ENCODE measurements around the gene CDH15. TPM values are rescaled to one million over a fixed set of nuclear protein-coding genes. Genes with fewer than 3 reads are reported as not detected.
"Not testable (repeated sequence)": the region's sequence is repeated elsewhere in the genome, so short reads cannot be mapped to it uniquely, and the experiment has no call there.

Gene CDH15
- total RNA-seq, 5 donors from 2014 or later (not counting 1 experiment from before 2014, with no cell fraction given) = 0.19 TPM; not detected in 4

DNA sequence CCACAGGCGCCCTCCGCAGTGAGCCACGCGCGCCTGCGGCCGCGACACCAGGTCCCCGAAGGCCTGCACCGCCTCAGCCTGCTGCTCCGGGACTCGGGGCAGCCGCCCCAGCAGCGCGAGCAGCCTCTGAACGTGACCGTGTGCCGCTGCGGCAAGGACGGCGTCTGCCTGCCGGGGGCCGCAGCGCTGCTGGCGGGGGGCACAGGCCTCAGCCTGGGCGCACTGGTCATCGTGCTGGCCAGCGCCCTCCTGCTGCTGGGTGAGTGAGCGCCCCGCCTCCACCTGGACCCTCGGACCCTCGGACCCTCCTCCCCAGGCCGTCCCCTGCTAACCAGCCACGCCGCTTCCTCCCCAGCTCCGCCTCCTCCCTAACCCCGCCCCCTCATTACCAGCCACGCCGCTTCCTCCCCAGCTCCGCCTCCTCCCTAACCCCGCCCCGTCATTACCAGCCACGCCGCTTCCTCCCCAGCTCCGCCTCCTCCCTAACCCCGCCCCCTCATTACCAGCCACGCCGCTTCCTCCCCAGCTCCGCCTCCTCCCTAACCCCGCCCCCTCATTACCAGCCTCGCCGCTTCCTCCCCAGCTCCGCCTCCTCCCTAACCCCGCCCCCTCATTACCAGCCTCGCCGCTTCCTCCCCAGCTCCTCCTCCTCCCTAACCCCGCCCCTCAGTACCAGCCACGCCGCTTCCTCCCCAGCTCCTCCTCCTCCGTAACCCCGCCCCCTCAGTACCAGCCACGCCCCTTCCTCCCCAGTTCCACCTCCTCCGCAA, 20.8 kb downstream of the CDH15 start:
- not testable (repeated sequence) for H3K27ac ChIP-seq (ENCODE audit: low read length); H3K27me3 ChIP-seq (replicated peaks in 1 of 2; ENCODE audit: control insufficient read depth in 2 of 2, extremely low read depth in 1 of 2, insufficient read depth in 2 of 2, low read length in 1 of 2); H3K36me3 ChIP-seq (ENCODE audit: control insufficient read depth in 2 of 2, extremely low read depth in 1 of 2, insufficient read depth in 1 of 2, low read length in 1 of 2); H3K9me3 ChIP-seq; H3K36me3 Mint-ChIP-seq; H3K27ac Mint-ChIP-seq; H3K4me3 Mint-ChIP-seq; H3K9me3 Mint-ChIP-seq; H3K27me3 Mint-ChIP-seq; H3K4me1 Mint-ChIP-seq
- POLR2A ChIA-PET = interaction anchor here in 1 of 2 donors (0.6 to 0.7 kb wide), 3 partner anchors 292 to 409 kb away, joined by 3 to 17 read pairs (median 4); no protein-coding TSS in a partner anchor
- ATAC-seq (replicated peaks in 1 of 4) (peak; percentile 38 to 59 (median 44)), DNase-seq (peak in 32 of 35 experiments; percentile 34 to 88 (median 76))
- WGBS (ENCODE audit: insufficient coverage) = 17% methylated on average over 55 of the region's 63 CpGs
- Histone ChIP-seq H3K4me1 (ENCODE audit: control insufficient read depth in 1 of 2, extremely low read depth in 1 of 2, insufficient read depth in 2 of 2, low read length in 2 of 2) (peaks cover 0 to 13% of the 10 kb centered on the region in 2 experiments), H3K4me3 (ENCODE audit: control insufficient read depth in 1 of 2, extremely low read depth in 1 of 2, low read length in 1 of 2) (peak overlapping the region in 1 of 2 donors; percentile 38)
- CTCF ChIA-PET = interaction anchor here (0.6 to 0.9 kb wide), 7 partner anchors 21 to 726 kb away, joined by 3 to 5 read pairs (median 4); partner anchors contain the start of genes CDH15 (in 1 of the 2) and MC1R (in 1 of the 2)

DNA sequence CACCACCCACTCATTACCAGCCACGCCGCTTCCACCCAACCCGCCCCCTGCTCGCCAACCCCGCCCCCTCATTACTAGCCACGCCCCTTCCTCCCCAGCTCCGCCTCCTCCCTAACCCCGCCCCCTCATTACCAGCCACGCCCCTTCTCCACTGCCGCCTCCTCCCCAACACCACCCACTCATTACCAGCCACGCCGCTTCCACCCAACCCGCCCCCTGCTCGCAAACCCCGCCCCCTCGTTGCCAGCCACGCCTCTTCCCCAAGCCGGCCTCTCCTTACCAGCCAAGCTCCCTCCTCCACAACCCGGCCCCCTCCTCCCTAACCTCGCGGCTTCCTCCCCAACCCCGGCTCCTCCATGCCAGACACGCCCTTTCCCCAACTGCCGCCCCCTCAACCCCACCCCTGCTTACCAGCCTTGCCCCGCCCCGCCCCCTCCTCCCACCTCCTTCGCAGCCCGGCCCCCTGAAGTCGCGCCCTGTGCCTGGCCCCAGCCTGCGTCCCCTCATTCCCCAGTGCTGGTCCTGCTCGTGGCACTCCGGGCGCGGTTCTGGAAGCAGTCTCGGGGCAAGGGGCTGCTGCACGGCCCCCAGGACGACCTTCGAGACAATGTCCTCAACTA, 21.5 kb downstream of the CDH15 start:
- Histone ChIP-seq H3K36me3 (ENCODE audit: control insufficient read depth in 2 of 2, extremely low read depth in 1 of 2, insufficient read depth in 1 of 2, low read length in 1 of 2) (no peaks in the 10 kb centered on the region), H3K27ac (ENCODE audit: low read length) (no peak overlapping the region), H3K4me3 (ENCODE audit: control insufficient read depth in 1 of 2, extremely low read depth in 1 of 2, low read length in 1 of 2) (no peak overlapping the region), H3K9me3 (no peaks in the 10 kb centered on the region), H3K4me1 (ENCODE audit: control insufficient read depth in 1 of 2, extremely low read depth in 1 of 2, insufficient read depth in 2 of 2, low read length in 2 of 2) (peaks cover 0 to 13% of the 10 kb centered on the region in 2 experiments), H3K27me3 (replicated peaks in 1 of 2; ENCODE audit: control insufficient read depth in 2 of 2, extremely low read depth in 1 of 2, insufficient read depth in 2 of 2, low read length in 1 of 2) (peaks cover 0 to 16% of the 10 kb centered on the region in 2 experiments)
- 38% methylated on average over 18 of the region's 39 CpGs for WGBS (ENCODE audit: insufficient coverage)
- Mint-ChIP-seq H3K9me3 (no peaks in the 10 kb centered on the region), H3K27me3 (peaks cover 0 to 7% of the 10 kb centered on the region in 2 donors), H3K36me3 (no peaks in the 10 kb centered on the region), H3K4me1 (peaks cover 0 to 6% (median 0%) of the 10 kb centered on the region in 3 donors), H3K27ac (no peak overlapping the region), H3K4me3 (no peak overlapping the region)
- ATAC-seq (replicated peaks in 1 of 4) (peak; percentile 39 to 53 (median 50)), DNase-seq (peak in 14 of 35 experiments; percentile 27 to 74 (median 53))
- ChIA-PET POLR2A (interaction anchor here in 1 of 2 donors (0.6 to 0.7 kb wide), 3 partner anchors 291 to 410 kb away, joined by 3 to 17 read pairs (median 4); no protein-coding TSS in a partner anchor), CTCF (interaction anchor here (0.6 to 0.9 kb wide), 7 partner anchors 21 to 725 kb away, joined by 3 to 5 read pairs (median 4); partner anchors contain the start of genes CDH15 (in 1 of the 2) and MC1R (in 1 of the 2))

DNA sequence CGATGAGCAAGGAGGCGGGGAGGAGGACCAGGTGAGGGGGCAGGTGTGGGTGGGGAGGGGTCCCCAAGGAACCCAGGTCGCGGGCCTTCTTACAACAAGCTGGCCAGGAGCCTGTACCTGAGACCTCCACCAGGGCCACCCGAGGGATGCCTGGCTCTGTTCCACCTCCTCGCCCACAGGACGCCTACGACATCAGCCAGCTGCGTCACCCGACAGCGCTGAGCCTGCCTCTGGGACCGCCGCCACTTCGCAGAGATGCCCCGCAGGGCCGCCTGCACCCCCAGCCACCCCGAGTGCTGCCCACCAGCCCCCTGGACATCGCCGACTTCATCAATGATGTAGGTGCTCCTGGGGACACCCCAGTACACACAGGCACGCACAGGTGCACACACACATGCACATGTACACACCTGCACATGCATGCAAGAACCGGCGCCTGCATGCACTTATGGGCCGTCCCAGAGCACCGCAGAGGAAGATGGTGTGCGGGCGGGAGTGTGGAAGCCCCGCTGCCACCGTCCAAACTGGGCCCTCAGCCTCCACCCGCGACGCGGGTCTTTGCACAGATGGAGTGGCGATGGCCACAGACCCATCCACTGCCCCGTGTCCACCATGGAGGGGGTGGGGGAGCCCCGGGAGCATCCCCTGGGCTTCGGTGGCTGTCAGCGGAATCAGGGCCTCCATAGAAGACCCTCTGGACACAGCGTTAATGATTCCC, 22.2 kb downstream of the CDH15 start:
- peaks cover 1 to 10% of the 10 kb centered on the region in 2 donors for H3K27me3 Mint-ChIP-seq
- peaks cover 0 to 13% of the 10 kb centered on the region in 2 experiments for H3K4me1 ChIP-seq (ENCODE audit: control insufficient read depth in 1 of 2, extremely low read depth in 1 of 2, insufficient read depth in 2 of 2, low read length in 2 of 2)
- no peaks in the 10 kb centered on the region for H3K36me3 ChIP-seq (ENCODE audit: control insufficient read depth in 2 of 2, extremely low read depth in 1 of 2, insufficient read depth in 1 of 2, low read length in 1 of 2)
- no peaks in the 10 kb centered on the region for H3K9me3 Mint-ChIP-seq
- CTCF ChIA-PET = no interaction called here
- no peak overlapping the region for H3K4me3 ChIP-seq (ENCODE audit: control insufficient read depth in 1 of 2, extremely low read depth in 1 of 2, low read length in 1 of 2)
- H3K36me3 Mint-ChIP-seq = no peaks in the 10 kb centered on the region
- no peak overlapping the region for H3K27ac ChIP-seq (ENCODE audit: low read length)
- no peak overlapping the region for H3K27ac Mint-ChIP-seq
- peak overlapping the region in 1 of 3 donors; percentile 28 for H3K4me3 Mint-ChIP-seq
- ATAC-seq (replicated peaks in 1 of 4) (no peak), DNase-seq (no peak)
- H3K4me1 Mint-ChIP-seq = peaks cover 0 to 6% (median 0%) of the 10 kb centered on the region in 3 donors
- POLR2A ChIA-PET = no interaction called here
- 90% methylated on average over 24 of the region's 38 CpGs for WGBS (ENCODE audit: insufficient coverage)
- H3K27me3 ChIP-seq (replicated peaks in 1 of 2; ENCODE audit: control insufficient read depth in 2 of 2, extremely low read depth in 1 of 2, insufficient read depth in 2 of 2, low read length in 1 of 2) = peaks cover 0 to 23% of the 10 kb centered on the region in 2 experiments
- no peaks in the 10 kb centered on the region for H3K9me3 ChIP-seq

DNA sequence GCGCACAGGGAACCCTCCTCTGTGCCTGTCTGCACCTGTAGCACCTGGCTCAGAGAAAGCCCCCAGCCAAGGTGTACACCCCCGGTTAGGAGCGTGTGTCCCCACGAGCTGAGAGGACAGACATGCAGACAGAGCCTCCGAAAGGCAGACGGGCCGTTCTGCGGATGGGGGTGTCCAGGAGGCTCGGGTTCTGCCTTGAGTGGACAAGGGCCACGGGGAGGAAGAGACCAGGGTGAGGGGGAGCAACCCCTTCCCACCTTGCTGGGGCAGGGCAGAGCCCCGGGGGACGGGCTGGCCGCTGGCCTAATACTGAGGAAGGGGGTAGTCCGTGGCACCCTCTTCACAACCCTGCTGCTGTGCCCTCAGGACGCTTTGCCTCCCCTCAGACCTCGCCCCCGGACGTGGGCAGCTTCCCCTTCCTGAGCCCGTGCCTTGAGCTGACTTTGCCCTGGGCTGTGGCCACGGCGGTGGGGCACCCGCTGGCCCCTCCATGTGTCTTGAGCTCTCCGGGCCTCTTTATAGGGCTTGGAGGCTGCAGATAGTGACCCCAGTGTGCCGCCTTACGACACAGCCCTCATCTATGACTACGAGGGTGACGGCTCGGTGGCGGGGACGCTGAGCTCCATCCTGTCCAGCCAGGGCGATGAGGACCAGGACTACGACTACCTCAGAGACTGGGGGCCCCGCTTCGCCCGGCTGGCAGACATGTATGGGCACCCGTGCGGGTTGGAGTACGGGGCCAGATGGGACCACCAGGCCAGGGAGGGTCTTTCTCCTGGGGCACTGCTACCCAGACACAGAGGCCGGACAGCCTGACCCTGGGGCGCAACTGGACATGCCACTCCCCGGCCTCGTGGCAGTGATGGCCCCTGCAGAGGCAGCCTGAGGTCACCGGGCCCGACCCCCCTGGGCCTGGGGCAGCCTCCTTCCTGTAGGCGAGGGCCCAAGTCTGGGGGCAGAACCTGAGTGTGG, 23.1 kb downstream of the CDH15 start:
- ChIA-PET POLR2A (no interaction called here), CTCF (interaction anchor here in 1 of 2 donors (0.6 kb wide), 1 partner anchor 567 kb away, joined by 3 read pairs; no protein-coding TSS in a partner anchor)
- ATAC-seq (replicated peaks in 1 of 4) (no peak), DNase-seq (no peak)
- no peaks in the 10 kb centered on the region for H3K9me3 Mint-ChIP-seq
- no peaks in the 10 kb centered on the region for H3K36me3 ChIP-seq (ENCODE audit: control insufficient read depth in 2 of 2, extremely low read depth in 1 of 2, insufficient read depth in 1 of 2, low read length in 1 of 2)
- no peak overlapping the region for H3K4me3 Mint-ChIP-seq
- peaks cover 4 to 17% of the 10 kb centered on the region in 2 donors for H3K27me3 Mint-ChIP-seq
- peaks cover 0 to 6% (median 0%) of the 10 kb centered on the region in 3 donors for H3K4me1 Mint-ChIP-seq
- H3K36me3 Mint-ChIP-seq = no peaks in the 10 kb centered on the region
- no peak overlapping the region for H3K27ac Mint-ChIP-seq
- no peaks in the 10 kb centered on the region for H3K9me3 ChIP-seq
- H3K27ac ChIP-seq (ENCODE audit: low read length) = no peak overlapping the region
- WGBS (ENCODE audit: insufficient coverage) = 79% methylated on average over 35 of the region's 45 CpGs
- H3K27me3 ChIP-seq (replicated peaks in 1 of 2; ENCODE audit: control insufficient read depth in 2 of 2, extremely low read depth in 1 of 2, insufficient read depth in 2 of 2, low read length in 1 of 2) = peaks cover 0 to 31% of the 10 kb centered on the region in 2 experiments
- no peak overlapping the region for H3K4me3 ChIP-seq (ENCODE audit: control insufficient read depth in 1 of 2, extremely low read depth in 1 of 2, low read length in 1 of 2)
- H3K4me1 ChIP-seq (ENCODE audit: control insufficient read depth in 1 of 2, extremely low read depth in 1 of 2, insufficient read depth in 2 of 2, low read length in 2 of 2) = peaks cover under 1 to 13% of the 10 kb centered on the region in 2 experiments

DNA sequence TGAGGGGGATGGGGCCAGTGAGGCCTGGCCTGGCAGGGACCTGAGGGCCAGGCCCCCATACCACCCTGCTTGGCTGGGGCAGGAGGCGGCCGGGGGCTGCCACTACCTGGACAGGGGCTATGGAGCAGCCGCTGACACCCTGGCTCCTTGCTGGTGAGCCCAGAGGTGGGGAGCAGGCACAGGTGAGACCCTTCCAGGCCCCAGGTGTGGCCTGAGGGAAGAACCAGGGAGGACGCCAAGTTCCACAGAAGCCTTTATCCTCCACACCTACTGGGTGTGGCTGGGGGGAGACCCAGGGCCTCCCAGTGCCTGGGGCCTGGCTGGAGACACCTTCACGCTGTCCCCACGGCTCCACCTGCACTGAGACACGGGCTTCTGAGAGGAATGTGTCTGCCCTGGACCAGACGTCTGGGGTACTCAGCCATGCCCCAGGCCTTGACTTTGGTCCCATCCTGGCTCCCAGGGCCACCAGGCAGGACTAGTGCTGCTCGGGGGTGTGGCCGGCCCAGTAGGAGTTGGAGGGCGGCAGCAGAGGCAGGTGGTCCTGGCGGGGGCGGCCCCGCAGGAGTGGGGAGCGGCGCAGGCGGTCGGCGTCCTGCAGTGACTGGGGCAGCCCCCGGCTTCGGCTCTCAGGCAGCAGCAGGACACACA, 24.1 kb downstream of the CDH15 start:
- no peaks in the 10 kb centered on the region for H3K36me3 ChIP-seq (ENCODE audit: control insufficient read depth in 2 of 2, extremely low read depth in 1 of 2, insufficient read depth in 1 of 2, low read length in 1 of 2)
- Mint-ChIP-seq H3K27me3 (peaks cover 6 to 26% of the 10 kb centered on the region in 2 donors), H3K4me3 (no peak overlapping the region), H3K36me3 (no peaks in the 10 kb centered on the region), H3K4me1 (peaks cover 0 to 12% (median 6%) of the 10 kb centered on the region in 3 donors), H3K27ac (no peak overlapping the region), H3K9me3 (no peaks in the 10 kb centered on the region)
- H3K4me1 ChIP-seq (ENCODE audit: control insufficient read depth in 1 of 2, extremely low read depth in 1 of 2, insufficient read depth in 2 of 2, low read length in 2 of 2) = peaks cover 7 to 22% of the 10 kb centered on the region in 2 experiments
- no peak overlapping the region for H3K27ac ChIP-seq (ENCODE audit: low read length)
- DNase-seq = no peak
- ChIA-PET POLR2A (no interaction called here), CTCF (no interaction called here)
- ATAC-seq (replicated peaks in 1 of 4) = no peak
- H3K9me3 ChIP-seq = no peaks in the 10 kb centered on the region
- peaks cover 0 to 42% of the 10 kb centered on the region in 2 experiments for H3K27me3 ChIP-seq (replicated peaks in 1 of 2; ENCODE audit: control insufficient read depth in 2 of 2, extremely low read depth in 1 of 2, insufficient read depth in 2 of 2, low read length in 1 of 2)
- 90% methylated on average over 14 of the region's 21 CpGs for WGBS (ENCODE audit: insufficient coverage)
- no peak overlapping the region for H3K4me3 ChIP-seq (ENCODE audit: control insufficient read depth in 1 of 2, extremely low read depth in 1 of 2, low read length in 1 of 2)

Measured in T-cell (primary cell).